GM12878 (cell line): Measurements from ENCODE around the gene HMBS. TPM values are rescaled to one million over a fixed set of nuclear protein-coding genes. Genes with fewer than 3 reads are reported as not detected.

Source experiments
- ATF7 ChIP-seq: fragments of 450-650 bp; IDR thresholded peaks from 2 replicates; pipeline ENCODE4 v1.6.1; 2016; ENCODE audit warnings: low read depth, mild to moderate bottlenecking
- BHLHE40 ChIP-seq, 2 experiments: fragments of 450-650 bp in 1 of 2; IDR thresholded peaks; 2 replicates each; pipeline ENCODE4 v1.6.1; 2011 to 2017; ENCODE audit warnings: low read depth in 2 of 2, borderline replicate concordance in 1 of 2, improper control_type of control experiment in 1 of 2, low read length in 1 of 2, mild to moderate bottlenecking in 1 of 2
- CBX5 ChIP-seq: sonication (generic); IDR thresholded peaks from 2 replicates; pipeline ENCODE4 v1.6.1; 2016; ENCODE audit warnings: low read depth, moderate library complexity, mild to moderate bottlenecking, inconsistent platforms
- CHD2 ChIP-seq: IDR thresholded peaks from 2 replicates; pipeline ENCODE4 v1.6.1; 2011; ENCODE audit warnings: low read depth, low read length, improper control_type of control experiment, borderline replicate concordance
- EP300 ChIP-seq, 2 experiments: fragments of 150-350 bp in 1 of 2; IDR thresholded peaks; 2 replicates each; pipeline ENCODE4 v1.6.1; 2011 to 2012; ENCODE audit warnings: low read depth in 2 of 2, low read length in 2 of 2, borderline replicate concordance in 1 of 2, improper control_type of control experiment in 1 of 2, inconsistent platforms in 1 of 2; ENCODE audit not compliant: control insufficient read depth in 1 of 2
- ESRRA ChIP-seq: IDR thresholded peaks from 2 replicates; pipeline ENCODE4 v1.6.1; 2012; ENCODE audit warnings: mild to moderate bottlenecking, low read length, improper control_type of control experiment
- FOS ChIP-seq: IDR thresholded peaks from 3 replicates; pipeline ENCODE4 v1.6.1; 2011; ENCODE audit warnings: borderline replicate concordance; ENCODE audit not compliant: insufficient read length; ENCODE audit errors: extremely low read depth
- HDAC2 ChIP-seq: fragments of 200-600 bp; sonication (generic); IDR thresholded peaks from 2 replicates; pipeline ENCODE4 v1.6.1; 2017
- HDGF ChIP-seq: fragments of 450-650 bp; IDR thresholded peaks from 2 replicates; pipeline ENCODE4 v1.6.1; 2016; ENCODE audit warnings: antibody characterized with exemption
- IKZF2 ChIP-seq, 2 experiments: fragments of 450-650 bp; IDR thresholded peaks; 2 replicates each; pipeline ENCODE4 v1.6.1; 2017; ENCODE audit warnings: mild to moderate bottlenecking in 2 of 2, moderate library complexity in 2 of 2
- KLF5 ChIP-seq: fragments of 450-650 bp; IDR thresholded peaks from 2 replicates; pipeline ENCODE4 v1.6.1; 2014; ENCODE audit warnings: mild to moderate bottlenecking; ENCODE audit not compliant: partially characterized antibody
- MEF2A ChIP-seq: IDR thresholded peaks from 2 replicates; pipeline ENCODE4 v1.6.1; 2011; ENCODE audit warnings: low read depth, mild to moderate bottlenecking, low read length, moderate library complexity; ENCODE audit not compliant: insufficient read depth
- MTA3 ChIP-seq: IDR thresholded peaks from 2 replicates; pipeline ENCODE4 v1.6.1; 2012; ENCODE audit warnings: low read length, inconsistent platforms, borderline replicate concordance
- MYB ChIP-seq: fragments of 150-350 bp; IDR thresholded peaks from 2 replicates; pipeline ENCODE4 v1.6.1; 2014; ENCODE audit warnings: mild to moderate bottlenecking, low read depth, low read length, borderline replicate concordance
- NR2C2 ChIP-seq: IDR thresholded peaks from 2 replicates; pipeline ENCODE4 v1.6.1; 2011; ENCODE audit warnings: borderline replicate concordance, low read depth; ENCODE audit not compliant: control insufficient read depth, insufficient read length
- RELA ChIP-seq: fragments of 450-650 bp; IDR thresholded peaks from 2 replicates; pipeline ENCODE4 v1.8.0; 2014; ENCODE audit warnings: borderline replicate concordance; ENCODE audit not compliant: partially characterized antibody
- SP1 ChIP-seq: IDR thresholded peaks from one replicate; pipeline ENCODE4 v1.6.1; 2011; ENCODE audit warnings: low read depth, low read length
- SREBF2 ChIP-seq: IDR thresholded peaks from 2 replicates; pipeline ENCODE4 v1.6.1; 2012; ENCODE audit warnings: mild to moderate bottlenecking, low read length
- TCF3 ChIP-seq: IDR thresholded peaks from 2 replicates; pipeline ENCODE4 v1.6.1; 2012; ENCODE audit warnings: low read depth, mild to moderate bottlenecking, low read length, borderline replicate concordance; ENCODE audit not compliant: insufficient read depth
- polyA plus RNA-seq, 11 experiments: library from polyadenylated mRNA; depleted of rRNA in 4 of 11; unstranded in 6 of 11; stranded (reverse) in 5 of 11; fragments of >200 nt; fragmentation: Nextera tagmentation in 4 of 11; fragmentation: Illumina TruSeq in 1 of 11; extraction: Ambion mirVana in 4 of 11; extraction: Trizol in 1 of 11; gene quantifications; 1 replicate in 1 of 11; 2 replicates in 10 of 11; pipeline versions ENCODE4 v1.2.1 to v1.2.3, GENCODE V29; 2011 to 2016; ENCODE audit warnings: inconsistent platforms in 2 of 11, missing spikeins in 2 of 11, low read depth in 1 of 11
- total RNA-seq, 4 experiments: library from RNA; depleted of rRNA in 3 of 4; stranded (reverse); fragments of >200 nt in 3 of 4; fragmentation: Illumina TruSeq in 1 of 4; extraction: Trizol in 1 of 4; gene quantifications; 2 replicates each; pipeline versions ENCODE4 v1.2.1 to v1.2.3, GENCODE V29; 2013 to 2021
- TF ChIP-seq, protein P1 (sequence below): IDR thresholded peaks from 2 replicates; pipeline ENCODE4 v1.6.1; 2011; ENCODE audit warnings: mild to moderate bottlenecking, low read depth, low read length, moderate library complexity; ENCODE audit not compliant: insufficient replicate concordance
- TF ChIP-seq, protein P2 (sequence below): IDR thresholded peaks from 2 replicates; pipeline ENCODE4 v1.6.1; 2011; ENCODE audit warnings: low read depth, low read length, improper control_type of control experiment, borderline replicate concordance
- TF ChIP-seq, protein P3 (sequence below): IDR thresholded peaks from 2 replicates; pipeline ENCODE4 v1.6.1; 2012; ENCODE audit warnings: improper control_type of control experiment, low read depth, low read length; ENCODE audit not compliant: insufficient replicate concordance

The HMBS gene
- total and polyA plus RNA-seq, 10 of the 15 experiments (the other 5 are each of a cell fraction or from before 2014, with no cell fraction given): 17.7 to 96.7 (median 49.7) TPM

DNA sequence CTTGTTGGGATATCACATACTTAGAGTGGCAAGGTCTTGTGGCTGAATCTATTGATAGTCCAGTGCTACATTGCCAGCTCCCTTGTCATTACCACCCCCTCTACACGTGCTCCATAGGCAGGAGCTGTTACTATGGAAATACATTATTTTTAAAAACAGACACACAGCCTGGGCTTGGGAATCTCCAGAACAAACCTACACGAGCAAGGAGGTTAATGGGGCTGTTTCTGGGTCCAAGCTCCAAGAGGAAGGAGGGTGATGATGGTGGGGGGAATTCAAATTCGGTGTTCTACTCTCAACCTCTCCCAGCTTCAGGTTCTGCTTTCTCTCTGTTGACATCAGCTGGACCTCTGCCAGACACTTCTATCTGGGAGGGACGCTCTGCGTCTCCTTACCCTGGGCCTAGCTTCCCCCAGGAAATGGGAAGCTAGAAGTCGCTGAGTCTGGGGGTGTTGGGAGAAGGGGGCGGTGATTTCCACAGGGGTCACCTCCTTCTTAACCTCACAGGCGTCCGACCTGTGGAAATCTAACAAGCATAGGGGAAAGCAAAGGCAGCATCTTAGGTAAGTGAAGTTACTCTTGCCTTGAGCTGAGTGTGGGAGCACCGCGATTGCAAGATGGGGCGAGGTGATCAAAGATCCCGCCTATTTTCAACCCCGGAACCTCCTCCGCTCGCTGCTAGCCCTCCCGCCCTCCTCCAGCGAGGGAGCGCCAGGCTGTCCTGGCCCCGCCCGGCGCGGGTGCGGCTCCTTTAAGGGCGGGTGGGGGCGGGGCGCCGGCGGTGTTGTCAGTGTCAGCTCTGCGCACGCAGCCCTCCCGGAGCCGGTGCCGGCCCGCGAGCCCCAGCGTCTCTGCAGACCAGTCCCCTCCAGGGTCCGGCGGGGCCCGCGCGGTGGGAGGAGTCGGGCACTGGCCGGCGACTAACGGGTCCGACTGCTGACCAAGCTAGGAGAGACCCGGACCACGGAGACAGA lies 22.2 kb downstream of the HMBS start, which contains the start of gene C2CD2L (continued):
- TF ChIP-seq ATF7: 0 out of 2 replicates have a peak, but pooled peaks have one; percentile 17
- 0 out of 2 replicates have a peak, but pooled peaks have one; percentile 15 for TF ChIP-seq CHD2
- TF ChIP-seq, protein P1, sequence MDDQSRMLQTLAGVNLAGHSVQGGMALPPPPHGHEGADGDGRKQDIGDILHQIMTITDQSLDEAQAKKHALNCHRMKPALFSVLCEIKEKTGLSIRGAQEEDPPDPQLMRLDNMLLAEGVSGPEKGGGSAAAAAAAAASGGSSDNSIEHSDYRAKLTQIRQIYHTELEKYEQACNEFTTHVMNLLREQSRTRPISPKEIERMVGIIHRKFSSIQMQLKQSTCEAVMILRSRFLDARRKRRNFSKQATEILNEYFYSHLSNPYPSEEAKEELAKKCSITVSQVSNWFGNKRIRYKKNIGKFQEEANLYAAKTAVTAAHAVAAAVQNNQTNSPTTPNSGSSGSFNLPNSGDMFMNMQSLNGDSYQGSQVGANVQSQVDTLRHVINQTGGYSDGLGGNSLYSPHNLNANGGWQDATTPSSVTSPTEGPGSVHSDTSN: no peak
- TF ChIP-seq CBX5: no peak
- no peak for TF ChIP-seq KLF5
- TF ChIP-seq MYB: no peak
- TF ChIP-seq BHLHE40 (IDR thresholded peaks at IDR 0.05; ENCODE audit: borderline replicate concordance in 1 of 2, low read depth in 2 of 2, low read length in 1 of 2): 0 out of 4 replicates have a peak, but pooled peaks of 1 of the 2 experiments have one; percentile 19
- TF ChIP-seq EP300 (IDR thresholded peaks at IDR 0.05; ENCODE audit: borderline replicate concordance in 1 of 2, control insufficient read depth in 1 of 2, low read depth in 2 of 2, low read length in 2 of 2): no peak
- TF ChIP-seq SREBF2: no peak
- TF ChIP-seq MEF2A: no peak
- TF ChIP-seq HDGF: peak; percentile 52; the same call in 1 of the 2 replicates
- TF ChIP-seq ESRRA: no peak
- no peak for TF ChIP-seq NR2C2
- TF ChIP-seq SP1: peak; percentile 27
- TF ChIP-seq, protein P2, sequence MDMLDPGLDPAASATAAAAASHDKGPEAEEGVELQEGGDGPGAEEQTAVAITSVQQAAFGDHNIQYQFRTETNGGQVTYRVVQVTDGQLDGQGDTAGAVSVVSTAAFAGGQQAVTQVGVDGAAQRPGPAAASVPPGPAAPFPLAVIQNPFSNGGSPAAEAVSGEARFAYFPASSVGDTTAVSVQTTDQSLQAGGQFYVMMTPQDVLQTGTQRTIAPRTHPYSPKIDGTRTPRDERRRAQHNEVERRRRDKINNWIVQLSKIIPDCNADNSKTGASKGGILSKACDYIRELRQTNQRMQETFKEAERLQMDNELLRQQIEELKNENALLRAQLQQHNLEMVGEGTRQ: no peak
- TF ChIP-seq FOS: no peak
- no peak for TF ChIP-seq HDAC2
- no peak for TF ChIP-seq RELA
- no peak for TF ChIP-seq MTA3
- no peak for TF ChIP-seq IKZF2 (IDR thresholded peaks at IDR 0.05)
- no peak for TF ChIP-seq TCF3
- TF ChIP-seq, protein P3, sequence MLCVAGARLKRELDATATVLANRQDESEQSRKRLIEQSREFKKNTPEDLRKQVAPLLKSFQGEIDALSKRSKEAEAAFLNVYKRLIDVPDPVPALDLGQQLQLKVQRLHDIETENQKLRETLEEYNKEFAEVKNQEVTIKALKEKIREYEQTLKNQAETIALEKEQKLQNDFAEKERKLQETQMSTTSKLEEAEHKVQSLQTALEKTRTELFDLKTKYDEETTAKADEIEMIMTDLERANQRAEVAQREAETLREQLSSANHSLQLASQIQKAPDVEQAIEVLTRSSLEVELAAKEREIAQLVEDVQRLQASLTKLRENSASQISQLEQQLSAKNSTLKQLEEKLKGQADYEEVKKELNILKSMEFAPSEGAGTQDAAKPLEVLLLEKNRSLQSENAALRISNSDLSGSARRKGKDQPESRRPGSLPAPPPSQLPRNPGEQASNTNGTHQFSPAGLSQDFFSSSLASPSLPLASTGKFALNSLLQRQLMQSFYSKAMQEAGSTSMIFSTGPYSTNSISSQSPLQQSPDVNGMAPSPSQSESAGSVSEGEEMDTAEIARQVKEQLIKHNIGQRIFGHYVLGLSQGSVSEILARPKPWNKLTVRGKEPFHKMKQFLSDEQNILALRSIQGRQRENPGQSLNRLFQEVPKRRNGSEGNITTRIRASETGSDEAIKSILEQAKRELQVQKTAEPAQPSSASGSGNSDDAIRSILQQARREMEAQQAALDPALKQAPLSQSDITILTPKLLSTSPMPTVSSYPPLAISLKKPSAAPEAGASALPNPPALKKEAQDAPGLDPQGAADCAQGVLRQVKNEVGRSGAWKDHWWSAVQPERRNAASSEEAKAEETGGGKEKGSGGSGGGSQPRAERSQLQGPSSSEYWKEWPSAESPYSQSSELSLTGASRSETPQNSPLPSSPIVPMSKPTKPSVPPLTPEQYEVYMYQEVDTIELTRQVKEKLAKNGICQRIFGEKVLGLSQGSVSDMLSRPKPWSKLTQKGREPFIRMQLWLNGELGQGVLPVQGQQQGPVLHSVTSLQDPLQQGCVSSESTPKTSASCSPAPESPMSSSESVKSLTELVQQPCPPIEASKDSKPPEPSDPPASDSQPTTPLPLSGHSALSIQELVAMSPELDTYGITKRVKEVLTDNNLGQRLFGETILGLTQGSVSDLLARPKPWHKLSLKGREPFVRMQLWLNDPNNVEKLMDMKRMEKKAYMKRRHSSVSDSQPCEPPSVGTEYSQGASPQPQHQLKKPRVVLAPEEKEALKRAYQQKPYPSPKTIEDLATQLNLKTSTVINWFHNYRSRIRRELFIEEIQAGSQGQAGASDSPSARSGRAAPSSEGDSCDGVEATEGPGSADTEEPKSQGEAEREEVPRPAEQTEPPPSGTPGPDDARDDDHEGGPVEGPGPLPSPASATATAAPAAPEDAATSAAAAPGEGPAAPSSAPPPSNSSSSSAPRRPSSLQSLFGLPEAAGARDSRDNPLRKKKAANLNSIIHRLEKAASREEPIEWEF: no peak
